DMS79 treated with DMSO at 0.1 percent for 48 hours (cell line): ENCODE measurements around the gene ZNF639.

Experiments used
- DNase-seq: peaks from one replicate; lab custom pipeline; 2025; lab: John Stamatoyannopoulos, UW

ZNF639 gene

DNA sequence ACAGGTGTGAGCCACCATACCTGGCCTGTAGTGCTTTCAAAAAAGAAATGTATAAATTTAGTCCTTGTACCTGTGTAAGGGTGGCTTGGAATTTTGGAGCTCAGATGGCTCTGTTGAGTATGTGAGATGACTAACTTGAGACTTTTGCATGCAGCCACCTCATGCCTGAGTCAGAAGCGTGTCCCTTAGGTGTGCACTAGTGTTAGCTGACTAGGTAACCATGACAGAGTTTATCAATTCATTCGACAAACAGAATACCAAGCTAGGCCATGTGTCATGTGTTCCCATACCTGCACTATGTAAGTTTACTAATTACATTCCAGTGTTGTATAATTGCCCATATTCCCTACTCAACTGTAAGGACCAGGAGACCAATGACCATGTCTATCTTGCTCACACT, 4.0 kb upstream of the ZNF639 start:
- DNase-seq: no peak

DNA sequence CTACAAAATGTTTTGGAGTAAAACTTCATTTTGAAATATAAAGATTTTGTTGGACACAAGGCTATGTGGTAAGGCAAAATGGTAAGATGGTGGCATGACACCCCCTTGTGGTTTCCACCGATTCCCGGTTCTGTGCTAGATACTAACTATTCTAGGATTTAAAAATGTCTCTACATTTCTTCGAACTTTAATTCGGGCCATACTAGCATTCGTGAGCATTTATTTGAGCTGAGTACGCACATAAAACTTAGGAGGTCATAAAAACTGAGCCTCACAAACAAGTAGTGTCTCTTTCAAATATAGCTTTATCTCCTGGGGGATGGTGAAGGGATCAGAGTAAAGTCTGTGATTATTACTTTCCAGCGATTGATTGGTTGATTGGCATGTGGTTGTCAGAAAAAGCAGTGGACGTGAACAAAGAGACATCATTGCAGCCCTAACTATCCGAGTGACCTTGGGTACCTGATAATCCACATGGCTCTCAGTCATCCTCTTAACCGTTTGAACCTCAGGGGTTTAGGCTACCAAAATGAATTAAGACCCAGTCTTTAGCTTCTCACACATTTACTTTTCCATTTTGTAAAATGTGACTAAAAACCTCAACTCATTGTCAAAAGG, 1.1 kb upstream of the ZNF639 start:
- DNase-seq: peak; percentile 18

DNA sequence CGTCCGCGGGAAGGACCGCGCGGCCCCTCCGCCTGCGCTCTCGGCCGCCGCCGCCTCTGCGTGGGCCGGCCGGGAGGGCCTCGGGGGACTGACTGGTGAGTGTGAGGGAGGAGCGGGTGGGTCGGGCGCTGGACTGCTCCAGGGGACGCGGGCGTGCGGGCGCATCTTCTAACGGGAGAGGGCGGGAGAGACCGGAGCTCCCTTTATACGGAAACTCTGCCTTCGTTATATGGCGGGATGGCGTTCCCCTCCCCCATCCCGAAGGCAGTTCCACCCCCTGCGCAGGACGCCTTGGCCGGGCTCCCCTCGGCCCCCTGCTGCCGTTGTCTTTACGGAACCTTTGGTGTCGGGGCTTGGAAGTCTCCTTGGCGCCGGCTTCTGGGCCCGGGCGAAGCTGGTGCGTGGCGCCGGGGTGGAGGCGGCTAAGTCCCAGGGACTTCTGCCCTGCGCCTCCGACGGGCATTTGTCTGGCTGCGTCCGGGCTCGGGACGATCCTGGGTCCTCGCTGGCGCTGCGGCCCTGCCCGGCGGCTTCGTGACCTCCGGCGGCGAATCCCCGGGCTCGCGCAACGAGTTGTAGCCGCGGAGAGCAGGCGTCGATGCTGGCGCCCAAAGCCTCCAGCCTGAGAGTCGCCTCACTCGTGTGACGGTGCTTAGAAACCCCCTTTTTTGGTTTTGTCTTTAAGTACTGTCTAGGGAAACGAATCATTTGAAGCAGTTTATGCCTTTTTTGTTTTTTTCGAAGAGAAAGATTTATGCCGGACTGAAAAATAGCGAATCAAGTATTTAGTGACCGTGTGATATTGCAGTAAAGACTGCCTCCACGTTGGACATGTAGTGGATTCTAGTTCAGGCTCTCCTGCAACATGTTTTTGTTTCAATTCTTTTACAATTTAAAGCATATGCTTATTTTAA, 623 bp downstream of the ZNF639 start:
- peak; percentile 29 for DNase-seq

DNA sequence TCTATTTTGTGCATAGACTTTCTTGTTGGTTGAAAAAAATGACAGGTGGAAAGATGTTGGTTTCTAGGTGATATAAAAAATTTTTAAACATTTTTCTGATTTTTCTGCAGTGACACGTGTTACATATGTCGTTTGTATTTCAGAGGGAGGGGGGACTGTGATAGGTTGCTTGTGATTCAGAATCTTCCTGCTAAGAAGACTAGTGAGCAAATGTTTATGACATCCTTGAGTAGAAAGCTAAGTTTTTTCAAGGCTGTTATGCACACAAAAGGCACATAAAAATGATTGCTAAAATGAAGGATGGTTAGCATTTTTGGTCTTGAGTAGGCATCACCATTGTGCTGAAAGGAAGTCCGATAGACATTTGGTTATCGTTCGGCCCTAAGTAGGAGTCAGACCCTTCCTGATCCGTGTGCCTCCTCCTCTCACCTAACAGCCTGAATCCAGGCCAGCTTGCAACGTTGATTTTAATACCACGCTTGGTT, 1.5 kb downstream of the ZNF639 start:
- DNase-seq: no peak

DNA sequence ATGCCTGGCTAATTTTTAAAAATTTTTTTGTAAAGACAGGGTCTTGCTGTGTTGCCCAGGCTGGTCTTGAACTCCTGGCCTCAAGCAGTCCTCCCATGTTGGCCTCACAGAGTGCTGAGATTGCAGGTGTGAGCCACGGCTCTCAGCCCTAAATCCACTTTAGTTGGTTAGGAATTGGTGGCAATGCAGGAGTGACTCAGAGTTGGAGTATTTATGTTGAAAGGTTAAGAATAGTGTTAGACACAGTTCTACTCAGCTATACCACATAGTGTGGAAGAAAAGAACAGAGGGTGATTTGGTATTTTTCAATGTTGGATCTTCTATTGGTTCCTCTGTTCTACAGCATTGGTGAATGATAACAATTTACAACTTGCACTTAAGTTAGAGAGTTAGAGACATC, 7.6 kb downstream of the ZNF639 start:
- DNase-seq: no peak

DNA sequence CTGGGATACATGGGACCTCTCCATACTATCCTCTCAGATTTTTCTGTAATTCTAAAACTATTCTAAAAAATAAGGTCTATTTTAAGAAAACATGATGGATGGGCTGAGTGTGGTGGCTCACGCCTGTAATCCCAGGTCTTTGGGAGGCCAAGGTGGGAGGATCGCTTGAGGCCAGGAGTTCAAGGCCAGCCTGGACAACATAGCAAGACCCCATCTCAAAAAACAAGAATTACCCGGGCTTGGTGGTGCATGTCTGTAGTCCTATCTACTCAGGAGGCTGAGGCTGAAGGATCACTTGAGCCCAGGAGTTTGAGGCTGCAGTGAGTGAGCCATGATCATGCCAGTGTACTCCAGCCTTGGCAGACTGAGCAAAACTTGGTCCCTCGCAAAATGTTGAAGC, 9.4 kb downstream of the ZNF639 start:
- DNase-seq: no peak

DNA sequence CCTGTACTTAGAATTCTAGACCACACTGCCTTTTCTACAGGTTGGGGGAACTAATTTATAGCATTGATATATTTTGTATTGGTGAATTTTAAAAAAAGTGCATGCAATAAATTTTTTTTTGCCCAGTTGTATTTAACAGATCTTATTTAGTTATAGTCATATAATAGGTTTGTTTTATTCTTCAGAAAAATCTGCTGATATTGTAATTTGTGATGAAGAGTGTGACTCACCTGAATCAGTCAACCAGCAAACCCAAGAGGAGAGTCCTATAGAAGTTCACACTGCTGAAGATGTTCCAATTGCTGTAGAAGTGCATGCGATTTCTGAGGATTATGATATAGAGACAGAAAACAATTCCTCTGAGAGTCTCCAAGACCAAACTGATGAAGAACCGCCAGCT, 10.3 kb downstream of the ZNF639 start:
- no peak for DNase-seq

DNA sequence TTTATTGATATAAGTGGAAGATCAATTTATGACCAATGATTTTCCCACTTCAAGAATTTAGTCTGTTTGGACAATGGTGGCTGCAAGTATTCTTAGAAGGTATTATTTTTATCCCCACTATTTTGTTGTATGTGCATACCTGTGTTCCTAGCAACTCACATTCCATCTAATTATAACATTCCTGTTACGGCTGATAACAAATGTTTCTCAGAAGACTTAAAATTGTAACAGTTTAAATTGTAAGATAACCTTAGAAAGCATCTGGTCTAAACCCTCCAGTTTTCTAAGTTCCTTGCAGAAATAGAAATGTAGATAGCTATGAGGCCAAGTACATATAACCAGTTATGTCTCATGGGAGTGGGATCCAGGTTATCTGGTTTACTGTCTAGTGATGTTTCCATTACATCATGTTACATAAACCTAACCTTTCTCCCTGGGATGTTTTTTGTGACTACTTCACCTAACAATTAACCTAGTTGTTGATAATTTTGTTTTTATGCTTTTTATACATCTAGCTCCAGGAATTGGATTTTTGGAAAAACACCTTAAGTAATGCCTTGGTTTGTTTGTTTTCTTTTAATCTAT, 13.6 kb downstream of the ZNF639 start:
- DNase-seq: no peak

DNA sequence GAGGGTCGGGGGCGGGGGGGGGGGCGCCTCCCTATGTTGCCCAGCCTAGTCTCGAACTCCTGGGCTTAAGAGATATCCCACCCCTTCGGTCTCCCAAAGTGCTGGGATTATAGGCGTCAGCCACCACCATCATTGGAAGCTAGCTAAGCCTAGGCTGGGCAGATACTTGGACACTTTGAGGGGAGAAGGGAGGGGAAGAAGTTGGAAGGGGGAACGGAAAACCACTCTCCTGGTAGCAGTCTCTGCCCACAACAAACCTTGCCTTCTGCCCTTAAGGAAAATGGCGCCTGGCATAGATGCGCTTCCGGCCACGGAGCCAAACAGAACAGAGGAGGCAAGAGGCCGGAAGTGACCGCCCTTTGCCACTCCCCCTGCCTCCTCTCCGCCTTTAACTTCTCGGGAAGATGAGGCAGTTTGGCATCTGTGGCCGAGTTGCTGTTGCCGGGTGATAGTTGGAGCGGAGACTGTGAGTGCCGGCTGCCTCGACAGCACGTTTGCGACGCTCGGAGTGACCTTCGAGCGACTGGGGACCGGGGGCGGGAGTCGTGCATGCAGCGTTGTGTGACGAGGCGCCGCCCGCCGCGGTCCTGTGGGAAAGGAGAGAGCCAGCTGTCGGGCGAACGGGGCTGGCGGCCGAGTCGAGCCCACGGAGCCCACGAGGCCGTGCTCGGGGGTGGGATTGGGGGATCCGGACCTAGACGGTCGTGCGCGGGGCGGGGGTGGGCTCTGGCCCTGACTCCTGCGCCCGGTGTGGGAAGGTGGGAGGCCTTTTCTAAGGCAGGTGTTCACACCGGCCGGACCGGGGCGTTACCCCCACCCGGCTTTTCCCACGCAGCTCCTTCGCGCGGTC, 24.7 kb downstream of the ZNF639 start, which contains the start of gene MFN1:
MFN1 (plus strand) TSS at position 365 of the 850 bp plus-strand sequence. CDS start 1,143 bp downstream, outside the sequence.
- DNase-seq: peak; percentile 97

DNA sequence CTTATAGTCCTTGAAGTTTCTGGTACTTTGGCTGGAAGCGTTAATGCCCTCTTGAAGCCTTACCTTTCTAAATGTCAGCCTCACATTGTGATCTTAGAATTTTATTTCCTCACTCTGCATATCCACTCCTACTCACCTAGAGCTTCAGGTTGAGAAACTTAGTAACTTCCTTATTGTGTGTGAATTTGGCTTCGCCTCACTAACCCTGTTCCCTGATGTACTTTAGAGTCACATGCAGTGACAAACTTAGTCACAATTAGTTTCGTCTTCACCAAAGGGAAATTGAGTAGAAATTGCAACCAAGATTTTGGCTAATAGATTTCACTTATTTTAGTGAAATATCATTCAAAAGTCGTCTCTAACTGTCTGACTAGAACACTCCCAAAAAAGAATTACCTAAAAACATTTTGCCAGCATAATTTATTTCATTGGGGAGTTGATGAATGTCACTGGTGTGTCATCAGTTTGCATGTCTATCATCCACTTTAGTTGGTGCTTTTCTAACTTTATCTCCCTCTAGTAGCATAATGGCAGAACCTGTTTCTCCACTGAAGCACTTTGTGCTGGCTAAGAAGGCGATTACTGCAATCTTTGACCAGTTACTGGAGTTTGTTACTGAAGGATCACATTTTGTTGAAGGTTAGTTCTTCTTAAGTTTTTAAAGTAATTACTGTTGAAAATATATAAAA, 25.6 kb downstream of the ZNF639 start:
- no peak for DNase-seq

DNA sequence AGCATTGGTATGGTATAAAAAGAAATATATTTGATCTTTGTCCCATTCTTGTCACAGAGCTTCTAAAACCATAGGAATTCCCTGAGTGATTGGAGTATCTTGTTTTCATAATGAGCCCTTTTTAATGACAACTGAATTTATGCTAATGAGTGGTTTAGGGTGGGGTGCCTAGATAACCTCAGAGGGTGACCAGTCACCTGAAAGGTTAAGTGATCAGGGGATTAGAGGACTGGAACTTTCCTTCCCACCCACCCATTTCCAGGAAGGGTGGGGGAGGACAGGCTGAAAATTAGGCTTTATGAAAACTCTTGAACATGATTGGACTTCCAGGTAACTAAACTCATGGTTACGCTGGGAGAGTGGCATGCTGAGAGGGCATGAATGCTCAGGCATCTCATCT, 33.2 kb downstream of the ZNF639 start:
- DNase-seq: no peak

DNA sequence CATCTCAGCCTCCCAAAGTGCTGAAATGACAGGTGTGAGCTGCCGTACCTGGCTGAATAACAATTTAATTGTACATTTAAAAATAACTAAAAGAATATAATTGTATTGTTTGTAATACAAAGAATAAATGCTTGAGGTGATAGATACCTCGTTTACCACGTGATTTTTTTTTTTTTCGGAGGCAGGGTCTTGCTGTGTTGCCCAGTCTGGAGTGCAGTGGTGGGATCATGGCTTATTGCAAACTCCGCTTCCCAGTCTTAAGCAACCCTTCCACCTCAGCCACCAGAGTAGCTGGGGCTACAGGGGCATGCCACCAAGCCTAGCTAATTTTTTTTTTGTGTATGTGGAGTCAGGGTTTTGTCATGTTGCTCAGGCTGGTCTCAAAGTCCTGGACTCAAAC, 40.5 kb downstream of the ZNF639 start:
- no peak for DNase-seq

DNA sequence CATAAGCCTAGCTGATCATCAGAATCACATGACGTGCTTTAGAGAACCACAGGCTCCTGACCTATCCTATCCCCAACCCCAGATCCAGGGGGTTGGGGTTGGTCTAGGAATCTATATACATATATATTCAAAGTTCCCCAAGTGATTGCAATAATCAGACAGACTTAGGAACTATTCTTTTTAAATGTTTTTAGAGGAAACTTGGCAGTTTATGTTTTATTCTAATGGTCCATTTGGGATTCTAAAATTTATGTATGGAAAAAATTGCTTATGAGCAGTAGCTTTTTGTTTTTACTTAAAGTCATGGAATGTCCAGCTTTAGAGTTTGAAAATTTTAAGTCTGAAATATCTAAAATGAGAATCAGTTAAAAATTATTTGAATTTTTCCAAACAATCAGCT, 46.8 kb downstream of the ZNF639 start:
- no peak for DNase-seq

DNA sequence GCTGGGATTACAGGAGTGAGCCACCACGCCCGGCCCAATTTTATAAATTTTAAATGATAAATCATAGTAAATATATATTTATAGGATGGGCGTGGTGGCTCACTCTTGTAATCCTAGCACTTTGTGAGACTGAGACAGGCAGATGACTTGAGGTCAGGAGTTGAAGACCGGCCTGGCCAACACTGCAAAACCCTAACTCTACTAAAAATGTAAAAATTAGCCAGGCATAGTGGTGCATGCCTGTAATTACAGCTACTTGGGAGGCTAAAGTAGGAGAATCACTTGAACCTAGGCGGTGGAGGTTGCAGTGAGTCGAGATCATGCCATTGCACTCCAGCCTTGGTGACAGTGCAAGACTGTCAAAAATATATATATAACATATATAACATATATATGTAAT, 51.1 kb downstream of the ZNF639 start:
- no peak for DNase-seq

DNA sequence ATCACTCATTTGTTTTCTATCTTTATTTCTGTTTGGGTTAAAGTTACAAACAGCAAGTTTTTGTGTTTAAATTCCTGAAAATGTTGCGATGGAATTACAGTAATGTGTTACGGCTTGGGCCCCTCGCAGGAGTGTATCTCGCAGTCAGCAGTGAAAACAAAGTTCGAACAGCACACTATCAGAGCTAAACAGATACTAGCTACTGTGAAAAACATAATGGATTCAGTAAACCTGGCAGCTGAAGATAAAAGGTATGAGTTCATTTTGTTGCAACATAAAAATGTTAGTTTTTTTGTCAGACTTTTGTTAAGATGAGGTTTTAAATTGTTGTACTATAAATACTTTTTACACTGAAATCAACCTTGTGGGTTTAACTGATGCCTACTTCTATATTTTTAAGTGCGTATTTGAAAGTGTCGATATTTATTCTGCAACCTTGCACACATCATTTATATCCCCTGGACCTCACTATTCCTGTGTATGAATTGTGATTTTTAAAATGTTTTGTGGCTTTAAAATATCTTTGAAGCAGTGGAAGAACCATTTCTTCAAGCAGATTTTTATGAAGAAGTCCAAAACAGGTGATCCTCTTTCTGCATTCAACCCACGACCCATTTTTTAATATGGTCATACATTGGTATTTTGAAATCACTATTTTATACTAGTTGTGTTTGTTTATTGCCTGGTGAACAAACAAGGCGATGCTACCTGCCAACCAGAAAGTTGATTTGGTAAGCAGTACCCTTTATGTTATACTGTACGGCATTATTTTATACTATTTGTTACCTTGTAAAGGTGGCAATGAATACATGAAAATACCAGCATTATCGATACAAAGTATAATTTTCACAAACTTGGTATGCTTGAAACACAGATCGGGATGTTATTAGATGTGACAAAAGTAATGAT, 52.5 kb downstream of the ZNF639 start:
- no peak for DNase-seq

DNA sequence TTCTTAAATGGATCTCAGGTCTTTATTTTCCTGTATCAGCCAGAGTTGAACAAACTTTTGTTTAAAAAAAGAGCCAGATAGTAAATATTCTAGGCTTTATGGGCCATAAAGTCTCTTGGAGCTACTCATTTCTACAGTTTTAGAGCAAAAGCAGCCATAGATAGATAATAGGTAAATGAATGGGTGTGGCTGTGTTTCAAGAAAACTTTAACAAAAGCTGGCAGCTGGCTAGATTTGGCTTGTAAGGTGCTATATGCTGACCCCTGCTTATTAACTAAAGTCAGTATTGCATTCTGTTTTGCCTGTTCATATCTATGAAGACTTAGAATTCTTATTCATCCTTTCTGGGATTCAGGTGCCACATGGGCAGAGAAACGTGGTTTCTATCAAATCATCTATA, 53.6 kb downstream of the ZNF639 start:
- no peak for DNase-seq
